ENCODE results near the gene BATF3.
"Not testable (repeated sequence)": the region's sequence is repeated elsewhere in the genome, so short reads cannot be mapped to it uniquely, and the experiment has no call there.

Gene BATF3

DNA sequence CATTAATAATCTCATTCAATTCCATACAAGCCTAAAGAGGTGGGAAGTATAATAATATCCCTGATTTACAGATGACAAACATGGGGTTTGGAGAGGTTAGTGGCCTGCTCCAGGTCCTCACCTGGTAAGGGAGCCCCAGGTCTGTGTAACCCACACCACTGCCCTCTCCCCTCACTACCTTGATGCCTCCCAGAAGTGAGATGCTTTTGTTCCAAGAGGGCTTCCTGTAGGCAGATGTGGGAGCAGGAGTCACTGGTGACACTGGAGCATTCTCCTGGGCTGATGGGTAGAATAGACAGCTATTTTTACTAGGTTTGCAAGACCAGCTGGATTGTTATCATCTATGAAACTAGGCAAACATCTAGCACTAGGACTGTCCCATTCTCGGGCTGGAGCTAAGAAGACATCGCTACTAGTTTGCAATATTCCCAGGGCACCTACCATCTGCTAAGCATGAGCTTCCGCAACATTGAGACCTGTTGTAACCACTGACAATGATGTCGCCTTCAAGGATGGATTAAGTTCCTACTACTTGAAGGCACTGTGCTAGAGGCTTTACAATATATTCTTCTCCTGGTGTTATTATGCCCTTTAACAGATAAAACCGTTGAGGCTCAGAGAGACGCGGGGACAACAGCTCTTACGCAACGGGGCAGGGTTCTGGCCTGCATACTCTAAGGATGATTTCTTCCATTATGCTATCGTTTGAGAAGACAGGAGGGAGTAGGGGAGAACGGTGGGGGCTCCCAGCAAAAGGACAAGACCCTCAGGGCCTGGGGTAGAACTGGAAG is 35.0 kb downstream of the BATF3 start:
- no peak for DNase-seq (ENCODE audit: low read depth in 2 of 2)

GRCh38 chr1:212658250-212658649 is 41.4 kb downstream of the BATF3 start:
- not testable (repeated sequence) for DNase-seq (ENCODE audit: low read depth in 2 of 2)

- no peak for DNase-seq (ENCODE audit: low read depth in 2 of 2)
Observed at GRCh38 chr1:212656730-212657129, 42.9 kb downstream of the BATF3 start.

GRCh38 chr1:212655668-212656440 is 43.8 kb downstream of the BATF3 start:
- no peak for DNase-seq (ENCODE audit: low read depth in 2 of 2)

GRCh38 chr1:212652609-212653008 is 47.0 kb downstream of the BATF3 start:
- no peak for DNase-seq (ENCODE audit: low read depth in 2 of 2)

DNA sequence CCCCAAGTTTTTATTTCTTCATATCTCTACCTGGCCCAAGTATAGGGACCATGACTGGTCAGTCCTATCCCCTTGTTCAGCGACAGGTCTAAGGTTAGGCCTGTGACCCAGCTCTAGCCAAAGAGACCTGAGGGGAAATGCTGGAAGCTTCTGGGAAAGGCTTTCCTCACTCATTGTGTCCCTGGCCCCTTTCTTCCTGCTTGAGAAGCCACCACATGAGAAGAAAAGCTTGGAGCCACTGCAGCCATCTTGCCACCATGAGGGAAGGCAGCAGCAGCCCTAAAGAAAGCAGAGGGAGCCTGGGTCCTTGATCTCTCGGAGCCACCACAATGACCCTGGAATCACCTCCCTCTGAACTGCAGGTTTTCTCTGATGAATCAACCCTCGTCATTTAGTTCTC is 47.7 kb downstream of the BATF3 start:
- no peak for DNase-seq (ENCODE audit: low read depth in 2 of 2)

DNA sequence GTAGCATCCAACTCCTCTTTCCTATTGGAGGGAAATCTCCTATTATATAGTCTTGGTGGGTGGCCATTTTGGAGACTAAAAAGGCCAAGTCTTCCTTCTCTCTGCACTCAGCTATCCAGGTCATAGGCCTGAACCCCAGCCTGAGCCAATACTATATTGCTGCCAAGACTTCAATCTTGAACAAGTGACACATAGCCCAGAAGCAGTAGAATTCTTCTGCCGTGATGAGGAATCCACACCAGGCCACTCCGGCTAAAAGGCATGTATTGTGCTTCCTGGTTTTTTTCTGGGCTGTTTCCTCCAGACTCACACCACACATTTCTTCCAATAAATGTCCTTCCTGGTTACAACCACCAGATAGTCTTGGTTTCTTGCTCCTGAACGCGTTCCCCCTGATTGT is 48.1 kb downstream of the BATF3 start:
- DNase-seq (ENCODE audit: low read depth in 2 of 2), result no peak

- no peak for DNase-seq (ENCODE audit: low read depth in 2 of 2)
Observed at GRCh38 chr1:212650228-212650627, 49.4 kb downstream of the BATF3 start.

DNA sequence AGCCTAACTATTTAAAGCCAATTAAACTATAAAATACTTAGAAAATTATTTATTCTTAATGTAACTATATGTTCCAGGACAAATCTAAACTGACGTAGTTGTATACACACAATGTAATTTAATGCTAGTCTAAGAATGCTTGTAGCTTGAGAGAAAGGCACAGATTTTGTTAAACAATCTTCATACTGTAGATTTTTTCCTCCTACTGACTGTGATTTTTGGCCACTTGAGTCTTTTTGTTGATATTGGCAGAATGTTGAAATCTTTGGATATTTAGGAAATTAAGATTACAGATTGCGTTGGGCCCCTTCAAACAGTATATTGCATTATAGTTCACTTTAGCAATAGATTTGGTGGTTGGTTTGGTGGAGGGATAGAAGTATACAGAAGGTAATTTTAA is 50.6 kb downstream of the BATF3 start:
- no peak for DNase-seq (ENCODE audit: low read depth in 2 of 2)

DNA sequence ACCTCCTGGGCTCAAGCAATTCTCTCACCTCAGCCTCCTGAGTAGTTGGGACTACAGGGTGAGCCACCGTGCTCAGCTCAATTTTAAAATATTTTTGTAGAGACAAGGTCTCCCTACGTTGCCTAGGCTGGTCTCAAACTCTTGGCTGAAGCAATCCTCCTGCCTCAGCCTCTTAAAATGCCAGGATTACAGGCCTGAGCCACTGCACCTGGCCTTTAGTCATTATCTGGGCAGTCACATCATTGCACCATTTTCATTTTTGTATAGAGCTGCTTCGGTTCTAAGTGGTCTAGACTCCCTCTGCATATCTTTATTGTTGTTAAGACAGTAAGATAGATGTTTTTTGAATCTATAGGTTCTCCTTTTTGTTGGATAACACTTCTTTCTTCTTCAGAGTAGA is 51.2 kb downstream of the BATF3 start:
- DNase-seq (ENCODE audit: low read depth in 2 of 2), result no peak

DNA sequence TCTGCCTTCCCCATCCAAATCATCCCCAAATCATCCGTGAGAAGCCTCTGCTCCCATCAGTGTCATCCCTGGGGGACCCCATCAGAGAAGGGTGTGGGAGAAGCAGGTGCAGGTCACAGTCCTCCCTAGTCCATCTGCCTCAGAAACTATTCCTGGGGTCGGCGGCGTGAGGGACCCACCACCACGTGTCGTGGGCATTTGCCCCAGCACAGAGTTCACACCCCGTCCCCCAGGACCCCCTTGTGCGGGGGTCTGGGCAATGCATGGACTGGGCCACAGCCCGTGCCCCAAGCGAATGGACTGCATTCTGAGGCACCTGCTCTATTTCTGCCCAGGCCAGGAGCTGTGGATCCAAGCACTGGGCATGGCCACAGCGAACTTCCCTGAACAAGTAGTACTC is 52.6 kb downstream of the BATF3 start:
- no peak for DNase-seq (ENCODE audit: low read depth in 2 of 2)

- no peak for DNase-seq (ENCODE audit: low read depth in 2 of 2)
Observed at GRCh38 chr1:212646588-212646987, 53.1 kb downstream of the BATF3 start.

DNA sequence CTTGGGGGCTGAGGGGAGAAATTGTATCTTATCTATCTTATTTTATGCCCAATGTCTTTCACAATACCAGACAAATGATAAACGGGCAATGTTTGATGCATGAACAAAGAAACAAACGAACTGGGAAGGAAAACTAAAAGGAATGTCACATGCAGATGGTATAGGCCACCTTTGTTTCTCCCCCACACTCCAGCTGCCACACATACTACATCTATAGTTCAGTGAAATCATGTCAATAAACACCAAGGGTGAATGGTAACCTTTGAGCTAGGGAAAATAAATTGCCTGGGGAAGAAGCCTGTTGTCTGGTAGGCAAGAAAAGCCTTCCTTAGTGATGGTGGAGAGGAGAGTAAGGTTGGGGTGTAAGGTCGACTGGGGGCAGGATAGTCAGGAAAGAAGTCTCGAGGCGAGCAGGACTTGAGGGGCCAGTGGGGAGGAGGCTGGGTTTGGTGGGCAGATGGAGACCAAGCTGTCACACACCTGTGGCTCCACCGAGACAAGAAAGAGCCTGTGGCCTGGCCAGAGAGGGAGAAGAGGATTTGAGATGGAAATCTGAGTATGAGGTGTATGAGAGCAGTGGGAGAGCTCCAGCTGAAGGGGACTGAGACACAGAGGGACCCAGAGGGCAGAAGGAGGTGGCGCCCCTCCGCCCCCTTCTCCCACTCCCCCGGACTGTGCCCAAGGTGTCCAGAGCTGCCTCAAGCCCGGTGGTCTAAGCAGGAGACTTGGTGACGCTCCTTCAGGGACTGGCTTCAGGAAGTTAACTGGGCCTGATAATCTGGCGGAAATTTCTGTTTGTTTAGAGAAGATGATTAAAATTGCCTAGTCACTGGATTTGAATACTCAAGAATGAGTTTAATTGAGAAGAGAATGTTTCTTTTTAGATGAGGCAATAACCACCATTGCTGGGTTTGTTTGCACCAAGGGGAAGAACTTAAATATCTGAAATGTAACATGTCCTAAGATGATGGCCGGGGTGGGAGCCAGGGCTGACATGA is 53.8 kb downstream of the BATF3 start:
- no peak for DNase-seq (ENCODE audit: low read depth in 2 of 2)

- no peak for DNase-seq (ENCODE audit: low read depth in 2 of 2)
Observed at GRCh38 chr1:212644866-212645545, 54.6 kb downstream of the BATF3 start.

DNA sequence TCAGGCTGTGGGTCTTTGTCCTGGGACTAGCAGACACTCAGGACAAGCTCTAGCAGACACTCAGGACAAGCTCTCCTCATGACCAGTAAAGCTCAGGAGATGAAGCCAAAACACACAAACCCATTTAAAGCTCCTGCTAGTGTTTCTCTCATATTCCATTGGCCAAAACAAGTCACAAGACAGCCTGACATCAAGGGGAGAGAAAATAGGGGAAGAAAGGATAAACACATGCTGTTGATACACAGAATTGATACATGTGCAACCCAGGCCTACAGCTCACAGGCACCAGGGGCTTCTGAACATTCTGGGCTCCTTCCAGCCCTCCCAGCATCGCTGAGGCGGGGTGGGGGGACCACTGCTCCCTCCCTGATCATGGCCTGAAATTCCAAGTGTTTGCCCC is 55.8 kb downstream of the BATF3 start:
- no peak for DNase-seq (ENCODE audit: low read depth in 2 of 2)

DNA sequence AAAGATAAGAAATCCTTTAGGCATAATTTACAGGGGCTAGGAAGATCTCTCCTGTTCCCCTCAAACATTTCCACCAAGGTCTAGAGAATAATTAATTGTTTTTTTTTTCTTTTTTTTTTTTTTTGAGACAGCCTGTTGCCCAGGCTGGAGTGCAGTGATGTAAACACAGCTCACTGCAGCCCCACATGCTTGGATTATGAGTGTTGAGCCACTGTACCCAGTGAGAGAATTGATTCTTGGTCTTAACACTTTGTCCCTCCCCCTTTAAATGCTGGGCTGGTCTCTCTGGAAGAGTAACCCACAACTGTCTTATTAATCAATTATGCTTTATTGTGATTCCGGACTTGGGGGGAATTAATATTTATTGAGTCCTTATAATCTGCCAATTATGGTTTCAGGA is 57.7 kb downstream of the BATF3 start:
- no peak for DNase-seq (ENCODE audit: low read depth in 2 of 2)

- no peak for DNase-seq (ENCODE audit: low read depth in 2 of 2)
Observed at GRCh38 chr1:212640223-212640878, 59.3 kb downstream of the BATF3 start.

DNA sequence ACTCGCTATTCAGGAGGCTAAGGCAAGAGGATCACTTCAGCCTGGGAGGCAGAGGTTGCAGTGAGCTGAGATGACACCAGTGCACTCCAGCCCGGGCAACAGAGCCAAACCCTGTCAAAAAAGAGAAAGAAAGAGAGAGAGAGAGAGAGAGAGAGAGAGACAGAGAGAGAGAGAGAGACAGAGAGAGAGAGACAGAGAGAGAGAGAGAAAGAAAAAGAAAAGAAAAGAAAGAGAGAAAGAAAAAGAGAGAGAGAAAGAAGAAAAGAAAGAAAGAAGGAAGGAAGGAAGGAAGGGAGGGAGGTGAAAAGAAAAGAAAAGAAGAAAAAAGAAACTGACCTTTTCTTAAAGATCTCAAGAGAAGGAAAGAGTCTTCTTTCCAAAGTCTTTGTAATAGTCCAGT is 60.1 kb downstream of the BATF3 start:
- not testable (repeated sequence) for DNase-seq (ENCODE audit: low read depth in 2 of 2)

DNA sequence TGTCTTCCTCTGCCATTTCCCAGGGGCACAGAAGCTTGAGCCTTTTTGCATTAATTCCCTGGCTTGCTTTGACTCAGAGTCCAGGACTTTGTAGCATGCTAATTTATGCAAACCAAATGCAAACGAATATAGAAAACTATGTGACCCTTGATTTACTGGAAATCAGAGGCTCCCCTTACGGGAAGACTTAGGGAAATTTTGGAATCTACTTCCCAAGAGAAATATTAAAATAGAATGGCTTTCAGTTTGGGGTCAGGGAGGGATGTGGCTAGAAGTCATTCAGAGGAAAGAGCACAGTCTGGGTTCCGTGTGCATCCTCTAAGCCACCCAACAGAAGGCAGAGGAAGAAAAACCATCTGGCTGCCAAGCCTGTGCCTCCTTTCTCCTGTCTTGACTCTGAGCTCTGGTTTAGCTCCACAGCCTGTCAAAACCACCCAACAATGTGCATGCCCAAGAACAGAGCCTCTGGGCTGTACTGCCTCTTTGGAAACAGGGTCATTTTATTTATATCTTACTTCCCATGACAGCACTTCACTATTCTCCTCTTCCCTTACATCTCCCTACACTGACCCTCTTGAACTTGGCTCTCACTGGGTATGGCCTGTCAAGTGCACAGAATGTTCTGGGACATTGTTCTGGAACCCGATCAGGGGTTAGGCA is 61.0 kb downstream of the BATF3 start:
- DNase-seq (ENCODE audit: low read depth in 2 of 2), result no peak

GRCh38 chr1:212637902-212638301 is 61.7 kb downstream of the BATF3 start:
- DNase-seq (ENCODE audit: low read depth in 2 of 2), result no peak
